GM21723 (cell line): ENCODE measurements around the gene SPOCK3.
"Not testable (repeated sequence)": the region's sequence is repeated elsewhere in the genome, so short reads cannot be mapped to it uniquely, and the experiment has no call there.

ENCODE experiments used
- ATAC-seq: cut with Tn5 transposase; IDR thresholded peaks from one replicate; pipeline ENCODE4 v1.9.1; 2021; ENCODE audit warnings: mild to moderate bottlenecking, moderate library complexity; ENCODE audit not compliant: unreplicated experiment

Gene SPOCK3

GRCh38 chr4:166827629-166828028, 406.7 kb downstream of the SPOCK3 start:
- no peak for ATAC-seq

GRCh38 chr4:166827167-166827566, 407.1 kb downstream of the SPOCK3 start:
- ATAC-seq: no peak

GRCh38 chr4:166823848-166824247, 410.4 kb downstream of the SPOCK3 start:
- ATAC-seq: no peak

GRCh38 chr4:166823126-166823525, 411.2 kb downstream of the SPOCK3 start:
- ATAC-seq: no peak

- no peak for ATAC-seq
These were observed 411.9 kb downstream of the SPOCK3 start for GRCh38 chr4:166822386-166822785.

- no peak for ATAC-seq
These were observed 417.4 kb downstream of the SPOCK3 start for GRCh38 chr4:166816890-166817289.

- no peak for ATAC-seq
These were observed 425.9 kb downstream of the SPOCK3 start for GRCh38 chr4:166808380-166808779.

- ATAC-seq: no peak
These were observed 431.9 kb downstream of the SPOCK3 start for GRCh38 chr4:166802346-166802745.

GRCh38 chr4:166798126-166798525, 436.2 kb downstream of the SPOCK3 start:
- no peak for ATAC-seq

GRCh38 chr4:166777760-166778159, 456.5 kb downstream of the SPOCK3 start:
- no peak for ATAC-seq

GRCh38 chr4:166763018-166763417, 471.3 kb downstream of the SPOCK3 start:
- no peak for ATAC-seq

GRCh38 chr4:166741742-166742141, 492.6 kb downstream of the SPOCK3 start:
- ATAC-seq: no peak

- not testable (repeated sequence) for ATAC-seq
These were observed 495.1 kb downstream of the SPOCK3 start for GRCh38 chr4:166739215-166739614.

- ATAC-seq: no peak
These were observed 496.9 kb downstream of the SPOCK3 start for GRCh38 chr4:166737430-166737829.

GRCh38 chr4:166735553-166735952, 498.7 kb downstream of the SPOCK3 start:
- ATAC-seq: no peak

- no peak for ATAC-seq
These were observed 499.5 kb downstream of the SPOCK3 start for GRCh38 chr4:166734797-166735196.

- no peak for ATAC-seq
These were observed 500.6 kb downstream of the SPOCK3 start for GRCh38 chr4:166733686-166734085.

GRCh38 chr4:166726832-166727231, 507.5 kb downstream of the SPOCK3 start:
- no peak for ATAC-seq

GRCh38 chr4:166724369-166724768, 509.9 kb downstream of the SPOCK3 start:
- no peak for ATAC-seq

GRCh38 chr4:166723532-166724140, 510.7 kb downstream of the SPOCK3 start:
- no peak for ATAC-seq

- not testable (repeated sequence) for ATAC-seq
These were observed 518.3 kb downstream of the SPOCK3 start for GRCh38 chr4:166715748-166716713.

- no peak for ATAC-seq
These were observed 533.7 kb downstream of the SPOCK3 start for GRCh38 chr4:166700592-166700991.
